NCI-H345 treated with DMSO at 0.1 percent for 48 hours (cell line): ENCODE results near the gene CCDC9.

Source experiments
- DNase-seq: peaks from one replicate; lab custom pipeline; 2025; ENCODE audit not compliant: unreplicated experiment; lab: John Stamatoyannopoulos, UW

Gene CCDC9

GRCh38 chr19:47255879-47256692 is at the start of gene CCDC9:
Gene CCDC9, plus strand, starts transcription at chr19:47256525. Its CDS starts 1,876 bp downstream, at chr19:47258401.
- peak; percentile 84 for DNase-seq

GRCh38 chr19:47209319-47210179 is 46.8 kb upstream of the CCDC9 start:
- DNase-seq: no peak

- DNase-seq: no peak
These were observed 46.2 kb upstream of the CCDC9 start for GRCh38 chr19:47210180-47210490.

GRCh38 chr19:47210689-47211316 is 45.5 kb upstream of the CCDC9 start:
- no peak for DNase-seq

GRCh38 chr19:47215581-47215980 is 40.7 kb upstream of the CCDC9 start:
- DNase-seq: no peak

GRCh38 chr19:47221080-47221841 is 35.1 kb upstream of the CCDC9 start:
- DNase-seq: no peak

GRCh38 chr19:47221890-47222289 is 34.4 kb upstream of the CCDC9 start:
- DNase-seq: no peak

- DNase-seq: peak; percentile 55
These were observed 30.4 kb upstream of the CCDC9 start for GRCh38 chr19:47225746-47226425.

- DNase-seq: no peak
These were observed 29.6 kb upstream of the CCDC9 start for GRCh38 chr19:47226426-47227351.

- no peak for DNase-seq
These were observed 28.8 kb upstream of the CCDC9 start for GRCh38 chr19:47227352-47228167.

GRCh38 chr19:47228168-47228936 is 28.0 kb upstream of the CCDC9 start:
- DNase-seq: no peak

- no peak for DNase-seq
These were observed 27.2 kb upstream of the CCDC9 start for GRCh38 chr19:47228937-47229675.

GRCh38 chr19:47229676-47230053 is 26.7 kb upstream of the CCDC9 start:
- DNase-seq: no peak

GRCh38 chr19:47230054-47230920 is 26.0 kb upstream of the CCDC9 start:
- DNase-seq: no peak

- no peak for DNase-seq
These were observed 25.5 kb upstream of the CCDC9 start, which contains the start of gene BBC3 for GRCh38 chr19:47230921-47231214. Gene BBC3, minus strand, starts transcription at chr19:47231199. Its CDS starts 2,768 bp downstream, at chr19:47228431.
